HepG2 (cell line): ENCODE data around the gene CACNG1. TPM values are rescaled to one million over a fixed set of nuclear protein-coding genes. Genes with fewer than 3 reads are reported as not detected.

Experiments
- ATAC-seq: fragments of 200-7000 bp; cut with Tn5 transposase; 3 replicates; pipeline ENCODE4 v1.9.1; 2020; ENCODE audit warnings: mild to moderate bottlenecking, moderate library complexity
- BruUV-seq: library from RNA; stranded (reverse); fragments of 400-500 nt; replicated peaks from 2 replicates; lab custom pipeline; 2021; lab: Mats Ljungman, UMichigan
- CTCF ChIA-PET: fragments of 300-600 bp; formaldehyde crosslinking; extraction: SDS; loops from one replicate; lab custom pipeline; 2021; ENCODE audit warnings: low total read pairs, inconsistent platforms, low intra/inter-chr PET ratio; lab: Yijun Ruan, JAX
- POLR2A ChIA-PET: fragments of 350-600 bp; sonication (Branson Sonifier 250); formaldehyde crosslinking; loops from one replicate; lab custom pipeline; 2020; ENCODE audit warnings: antibody characterized with exemption, inconsistent platforms; lab: Yijun Ruan, JAX
- DNase-seq: peaks from one replicate; pipeline ENCODE4 v3.0.0-alpha.2; 2015; ENCODE audit warnings: low spot score
- FAIRE-seq: peaks from 3 replicates; lab custom pipeline; 2011; peaks lifted over from hg19 to GRCh38; lab: Jason Lieb, UNC
- H2AFZ ChIP-seq: one replicate; pipeline ENCODE4 v1.6.1; 2011; ENCODE audit warnings: low read length, inconsistent platforms
- H3K27ac ChIP-seq: fragments of 300-600 bp; 3 replicates; pipeline ENCODE4 v1.8.0; 2011; ENCODE audit warnings: mixed run types, mild to moderate bottlenecking, mixed read lengths, low read length, inconsistent platforms; ENCODE audit not compliant: insufficient read depth; ENCODE audit errors: extremely low read length
- H3K27me3 ChIP-seq, 2 experiments: fragments of 200-600 bp in 1 of 2; 2 replicates in 1 of 2; 3 replicates in 1 of 2; pipeline versions ENCODE4 v1.6.0 to v1.8.0; 2011; ENCODE audit warnings: low read length in 2 of 2, mild to moderate bottlenecking in 2 of 2, moderate library complexity in 2 of 2, inconsistent platforms in 1 of 2; ENCODE audit not compliant: insufficient read depth in 2 of 2, control insufficient read depth in 1 of 2
- H3K36me3 ChIP-seq, 2 experiments: fragments of 200-600 bp in 1 of 2; replicated peaks in 1 of 2; 2 replicates in 1 of 2; 3 replicates in 1 of 2; pipeline versions ENCODE4 v1.5.1 to v1.8.0; 2011; ENCODE audit warnings: low read length in 2 of 2, inconsistent platforms in 1 of 2; ENCODE audit not compliant: insufficient read depth in 2 of 2, control insufficient read depth in 1 of 2
- H3K4me1 ChIP-seq: 2 replicates; pipeline ENCODE4 v1.5.1; 2012; ENCODE audit warnings: low read length, inconsistent platforms; ENCODE audit not compliant: insufficient read depth
- H3K4me2 ChIP-seq: 2 replicates; pipeline ENCODE4 v1.6.0; 2011; ENCODE audit warnings: low read depth, low read length, inconsistent platforms
- H3K4me3 ChIP-seq, 3 experiments: fragments of 200-600 bp in 1 of 3; sonication (generic), shearing (Covaris generic) in 1 of 3; replicated peaks in 1 of 3; 2 replicates each; pipeline ENCODE4 v1.5.1; 2011 to 2016; ENCODE audit warnings: low read length in 3 of 3, inconsistent platforms in 2 of 3, low read depth in 2 of 3, mild to moderate bottlenecking in 2 of 3, control low read depth in 1 of 3, mixed read lengths in 1 of 3; ENCODE audit not compliant: insufficient read depth in 1 of 3
- H3K79me2 ChIP-seq: one replicate; pipeline ENCODE4 v1.6.1; 2011; ENCODE audit warnings: low read length, inconsistent platforms; ENCODE audit not compliant: insufficient read depth
- H3K9ac ChIP-seq: 2 replicates; pipeline ENCODE4 v1.6.0; 2011; ENCODE audit warnings: mild to moderate bottlenecking, low read depth, low read length, inconsistent platforms; ENCODE audit not compliant: insufficient read depth
- H3K9me3 ChIP-seq: 2 replicates; pipeline ENCODE4 v1.5.1; 2012; ENCODE audit warnings: mild to moderate bottlenecking, low read length
- H4K20me1 ChIP-seq: 2 replicates; pipeline ENCODE4 v1.6.0; 2011; ENCODE audit warnings: inconsistent platforms, mild to moderate bottlenecking, low read length, moderate library complexity; ENCODE audit not compliant: insufficient read depth
- AKNA ChIP-seq: sonication (generic); formaldehyde crosslinking; IDR thresholded peaks from 2 replicates; pipeline ENCODE4 v1.4.0; 2020; ENCODE audit warnings: missing genetic modification reagents, borderline replicate concordance
- HNF1B ChIP-seq: sonication (generic); formaldehyde crosslinking; IDR thresholded peaks from 2 replicates; pipeline ENCODE4 v1.5.1; 2020; ENCODE audit warnings: mild to moderate bottlenecking, moderate library complexity, missing genetic modification reagents
- MTA1 ChIP-seq: sonication (generic); formaldehyde crosslinking; IDR thresholded peaks from 2 replicates; pipeline ENCODE4 v1.4.0; 2020; ENCODE audit warnings: missing genetic modification reagents, mild to moderate bottlenecking, borderline replicate concordance
- NR2F1 ChIP-seq, 2 experiments: fragments of 450-650 bp in 1 of 2; formaldehyde crosslinking in 1 of 2; IDR thresholded peaks; 2 replicates each; pipeline versions ENCODE4 v1.5.0 to v1.6.1; 2016 to 2020; ENCODE audit warnings: mild to moderate bottlenecking in 1 of 2, missing compliant biosample characterization in 1 of 2, missing genetic modification reagents in 1 of 2, moderate library complexity in 1 of 2
- RAD21 ChIP-seq: fragments of 450-650 bp; formaldehyde crosslinking; IDR thresholded peaks from 2 replicates; pipeline ENCODE4 v1.5.0; 2020; ENCODE audit warnings: mild to moderate bottlenecking
- STAG1 ChIP-seq: sonication (generic); formaldehyde crosslinking; IDR thresholded peaks from 2 replicates; pipeline ENCODE4 v1.4.0; 2020; ENCODE audit warnings: missing genetic modification reagents
- ZNF629 ChIP-seq: sonication (generic); formaldehyde crosslinking; conservative IDR thresholded peaks from 2 replicates; pipeline ENCODE4 v1.5.0; 2020; ENCODE audit warnings: missing genetic modification reagents
- WGBS: methylation state at CpG from one replicate; pipeline ENCODE4 v1.1.6; 2017; ENCODE audit warnings: low lambda C conversion rate; 5-methylcytosine and 5-hydroxymethylcytosine counted together
- in situ Hi-C: cut with HindIII; loops from 2 replicates; pipeline ENCODE4 v1.10.0; 2017; ENCODE audit warnings: low pct_unique_long_range_greater_than_20kb; ENCODE audit not compliant: extremely low pct_ligation_motif_present
- intact Hi-C: fragments of 100-400 bp; cut with micrococcal nuclease; formaldehyde crosslinking; loops from one replicate; pipeline ENCODE4 v1.10.0; 2022; ENCODE audit not compliant: unreplicated experiment
- polyA plus RNA-seq, 8 experiments: library from polyadenylated mRNA; depleted of rRNA in 3 of 8; stranded (reverse) in 7 of 8; unstranded in 1 of 8; fragments of >200 nt; fragmentation: Illumina TruSeq in 4 of 8; extraction: Trizol in 4 of 8; gene quantifications; 2 replicates each; pipeline versions ENCODE4 v1.2.1 to v1.2.3, GENCODE V29; 2011 to 2016; ENCODE audit warnings: low read depth in 4 of 8, missing spikeins in 1 of 8, mixed read lengths in 1 of 8; ENCODE audit not compliant: insufficient read depth in 1 of 8
- total RNA-seq, 5 experiments: library from RNA; depleted of rRNA; stranded (reverse); fragments of >200 nt; fragmentation: Illumina TruSeq; extraction: Trizol; gene quantifications; 2 replicates each; pipeline ENCODE4 v1.2.3, GENCODE V29; 2016; ENCODE audit warnings: low read depth in 1 of 5
- TF ChIP-seq, protein P1 (sequence below): sonication (generic); formaldehyde crosslinking; IDR thresholded peaks from 2 replicates; pipeline ENCODE4 v1.5.1; 2020; ENCODE audit warnings: mild to moderate bottlenecking, missing genetic modification reagents, moderate library complexity
- TF ChIP-seq, protein P2 (sequence below): sonication (generic); formaldehyde crosslinking; IDR thresholded peaks from 2 replicates; pipeline ENCODE4 v1.5.0; 2020; ENCODE audit warnings: mild to moderate bottlenecking, missing genetic modification reagents, moderate library complexity

The CACNG1 gene
- total and polyA plus RNA-seq, 2 of the 13 experiments (the other 11 are each of a cell fraction or from before 2014, with no cell fraction given), result not detected

DNA sequence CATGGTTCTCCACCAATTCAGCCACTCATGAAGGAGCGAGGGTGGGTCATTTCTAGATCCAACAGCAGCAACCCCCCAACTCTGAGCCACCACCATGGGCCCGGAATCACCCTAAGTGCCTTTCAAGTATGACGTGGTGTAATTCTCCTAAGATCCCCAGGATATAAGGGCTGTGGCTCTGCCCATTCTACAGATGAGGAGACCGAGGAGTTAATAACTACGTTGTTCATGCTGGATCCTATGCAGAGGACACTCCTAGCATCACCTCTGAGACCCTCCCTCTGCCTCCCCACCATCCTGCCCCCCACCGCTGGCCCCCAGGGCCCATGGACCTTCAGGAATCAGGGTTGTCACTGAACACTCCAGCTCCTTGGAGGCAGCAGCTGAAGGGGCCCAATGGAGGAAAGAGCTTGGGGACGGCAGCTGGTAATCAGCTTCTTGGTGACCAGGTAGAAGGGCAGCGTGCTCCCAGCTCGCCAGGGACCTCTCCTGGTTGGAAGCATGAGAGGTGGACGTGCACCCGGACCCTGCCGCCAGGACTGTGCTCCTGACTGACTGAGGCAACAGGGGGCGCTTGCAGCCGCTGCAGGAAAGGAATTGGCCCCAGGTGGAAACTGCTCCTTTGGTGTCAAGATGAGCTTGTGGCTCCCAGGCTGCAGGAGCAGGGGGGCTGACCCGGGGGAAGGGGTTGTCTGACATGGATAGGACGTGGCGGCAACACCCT is 28.2 kb upstream of the CACNG1 start:
- WGBS, result 35% methylated on average over 15 of the region's 17 CpGs
- peak; percentile 14 for DNase-seq
- CTCF ChIA-PET, result no interaction called here
- Histone ChIP-seq H3K4me1 (peaks cover 16% of the 10 kb centered on the region), H3K36me3 (no peaks in the 10 kb centered on the region), H3K9me3 (no peaks in the 10 kb centered on the region)
- BruUV-seq, result no TSS peak
- peak; percentile 65 for ATAC-seq
- intact Hi-C loops, result no loop called here
- no peak for FAIRE-seq
- TF ChIP-seq AKNA (no peak), RAD21 (peak; percentile 30; the same call in 1 of the 2 replicates), ZNF629 (CRISPR knock-in tag) (peak; percentile 50; the same call in 1 of the 2 replicates), STAG1 (CRISPR knock-in tag) (peak; percentile 71), NR2F1 (CRISPR knock-in tag; IDR thresholded peaks at IDR 0.05) (no peak), HNF1B (CRISPR knock-in tag) (0 out of 2 replicates have a peak, but pooled peaks have one; percentile 24), MTA1 (peak; percentile 30; the same call in 1 of the 2 replicates)
- TF ChIP-seq, protein P1, sequence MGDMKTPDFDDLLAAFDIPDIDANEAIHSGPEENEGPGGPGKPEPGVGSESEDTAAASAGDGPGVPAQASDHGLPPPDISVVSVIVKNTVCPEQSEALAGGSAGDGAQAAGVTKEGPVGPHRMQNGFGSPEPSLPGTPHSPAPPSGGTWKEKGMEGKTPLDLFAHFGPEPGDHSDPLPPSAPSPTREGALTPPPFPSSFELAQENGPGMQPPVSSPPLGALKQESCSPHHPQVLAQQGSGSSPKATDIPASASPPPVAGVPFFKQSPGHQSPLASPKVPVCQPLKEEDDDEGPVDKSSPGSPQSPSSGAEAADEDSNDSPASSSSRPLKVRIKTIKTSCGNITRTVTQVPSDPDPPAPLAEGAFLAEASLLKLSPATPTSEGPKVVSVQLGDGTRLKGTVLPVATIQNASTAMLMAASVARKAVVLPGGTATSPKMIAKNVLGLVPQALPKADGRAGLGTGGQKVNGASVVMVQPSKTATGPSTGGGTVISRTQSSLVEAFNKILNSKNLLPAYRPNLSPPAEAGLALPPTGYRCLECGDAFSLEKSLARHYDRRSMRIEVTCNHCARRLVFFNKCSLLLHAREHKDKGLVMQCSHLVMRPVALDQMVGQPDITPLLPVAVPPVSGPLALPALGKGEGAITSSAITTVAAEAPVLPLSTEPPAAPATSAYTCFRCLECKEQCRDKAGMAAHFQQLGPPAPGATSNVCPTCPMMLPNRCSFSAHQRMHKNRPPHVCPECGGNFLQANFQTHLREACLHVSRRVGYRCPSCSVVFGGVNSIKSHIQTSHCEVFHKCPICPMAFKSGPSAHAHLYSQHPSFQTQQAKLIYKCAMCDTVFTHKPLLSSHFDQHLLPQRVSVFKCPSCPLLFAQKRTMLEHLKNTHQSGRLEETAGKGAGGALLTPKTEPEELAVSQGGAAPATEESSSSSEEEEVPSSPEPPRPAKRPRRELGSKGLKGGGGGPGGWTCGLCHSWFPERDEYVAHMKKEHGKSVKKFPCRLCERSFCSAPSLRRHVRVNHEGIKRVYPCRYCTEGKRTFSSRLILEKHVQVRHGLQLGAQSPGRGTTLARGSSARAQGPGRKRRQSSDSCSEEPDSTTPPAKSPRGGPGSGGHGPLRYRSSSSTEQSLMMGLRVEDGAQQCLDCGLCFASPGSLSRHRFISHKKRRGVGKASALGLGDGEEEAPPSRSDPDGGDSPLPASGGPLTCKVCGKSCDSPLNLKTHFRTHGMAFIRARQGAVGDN (CRISPR knock-in tag), result peak; percentile 21; the same call in 1 of the 2 replicates
- TF ChIP-seq, protein P2, sequence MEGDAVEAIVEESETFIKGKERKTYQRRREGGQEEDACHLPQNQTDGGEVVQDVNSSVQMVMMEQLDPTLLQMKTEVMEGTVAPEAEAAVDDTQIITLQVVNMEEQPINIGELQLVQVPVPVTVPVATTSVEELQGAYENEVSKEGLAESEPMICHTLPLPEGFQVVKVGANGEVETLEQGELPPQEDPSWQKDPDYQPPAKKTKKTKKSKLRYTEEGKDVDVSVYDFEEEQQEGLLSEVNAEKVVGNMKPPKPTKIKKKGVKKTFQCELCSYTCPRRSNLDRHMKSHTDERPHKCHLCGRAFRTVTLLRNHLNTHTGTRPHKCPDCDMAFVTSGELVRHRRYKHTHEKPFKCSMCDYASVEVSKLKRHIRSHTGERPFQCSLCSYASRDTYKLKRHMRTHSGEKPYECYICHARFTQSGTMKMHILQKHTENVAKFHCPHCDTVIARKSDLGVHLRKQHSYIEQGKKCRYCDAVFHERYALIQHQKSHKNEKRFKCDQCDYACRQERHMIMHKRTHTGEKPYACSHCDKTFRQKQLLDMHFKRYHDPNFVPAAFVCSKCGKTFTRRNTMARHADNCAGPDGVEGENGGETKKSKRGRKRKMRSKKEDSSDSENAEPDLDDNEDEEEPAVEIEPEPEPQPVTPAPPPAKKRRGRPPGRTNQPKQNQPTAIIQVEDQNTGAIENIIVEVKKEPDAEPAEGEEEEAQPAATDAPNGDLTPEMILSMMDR (CRISPR knock-in tag), result peak; percentile 64
- TF ChIP-seq, all 625 proteins: peak for 7
- H3K27me3 ChIP-seq, result peaks cover 5 to 9% of the 10 kb centered on the region in 2 experiments; a peak in 4 of 5 replicates
- POLR2A ChIA-PET, result interaction anchor here (0.6 kb wide), 1 partner anchor 36 kb away, joined by 3 read pairs; no protein-coding TSS in a partner anchor
- no peaks in the 10 kb centered on the region for H4K20me1 ChIP-seq
- H3K27ac ChIP-seq, result no peak overlapping the region
- H3K4me2 ChIP-seq, result no peak overlapping the region
- no peaks in the 10 kb centered on the region for H3K79me2 ChIP-seq
- H3K4me3 ChIP-seq, result no peak overlapping the region
- H2AFZ ChIP-seq, result no peak overlapping the region
- H3K9ac ChIP-seq, result no peak overlapping the region
- in situ Hi-C loops, result no loop called here
